Vagina (tissue), 2 donors: ENCODE results near the gene PSMG1.
"Not testable (repeated sequence)": the region's sequence is repeated elsewhere in the genome, so short reads cannot be mapped to it uniquely, and the experiment has no call there.

Experiments
- CTCF ChIP-seq, 3 experiments: fragments of 450-650 bp in 2 of 3; fragments of 200-600 bp in 1 of 3; sonication (generic) in 1 of 3; IDR thresholded peaks; one replicate each; pipeline ENCODE4 v1.5.1; 2017 to 2019; ENCODE audit warnings: antibody characterized with exemption in 3 of 3, mild to moderate bottlenecking in 2 of 3, moderate library complexity in 2 of 3
- POLR2A ChIP-seq, 2 donors: fragments of 450-650 bp; IDR thresholded peaks; one replicate each; pipeline ENCODE4 v1.6.1; 2017; ENCODE audit warnings: antibody characterized with exemption in 2 of 2, mild to moderate bottlenecking in 2 of 2, moderate library complexity in 2 of 2
- POLR2AphosphoS5 ChIP-seq, 2 donors: sonication (generic); formaldehyde crosslinking; IDR thresholded peaks; one replicate each; pipeline ENCODE4 v1.9.0; 2017; ENCODE audit warnings: antibody characterized with exemption in 2 of 2, mild to moderate bottlenecking in 2 of 2, low read depth in 1 of 2; ENCODE audit not compliant: insufficient read depth in 1 of 2

- TF ChIP-seq CTCF (IDR thresholded peaks at IDR 0.05); POLR2A (IDR thresholded peaks at IDR 0.05); POLR2AphosphoS5 (IDR thresholded peaks at IDR 0.05; ENCODE audit: insufficient read depth in 1 of 2, low read depth in 1 of 2): not testable (repeated sequence)
These were observed 26.0 kb downstream of the PSMG1 start for GRCh38 chr21:39157241-39157640.
